HG03439 (cell line): Measurements from ENCODE around the gene CIDEB.
A peak's percentile ranks its signal among the peaks of the same experiment; 100 is the strongest.
"Not testable (repeated sequence)": the region's sequence is repeated elsewhere in the genome, so short reads cannot be mapped to it uniquely, and the experiment has no call there.

Experiments
- ATAC-seq: cut with Tn5 transposase; IDR thresholded peaks from one replicate; pipeline ENCODE4 v1.9.1; 2021; ENCODE audit warnings: mild to moderate bottlenecking, moderate library complexity; ENCODE audit not compliant: unreplicated experiment

CIDEB gene

GRCh38 chr14:24332268-24332993 is 24.7 kb upstream of the CIDEB start:
- ATAC-seq = peak; percentile 82

GRCh38 chr14:24331731-24332267 is 24.0 kb upstream of the CIDEB start:
- ATAC-seq = no peak

GRCh38 chr14:24330973-24331674 is 23.3 kb upstream of the CIDEB start:
- ATAC-seq = no peak

- ATAC-seq = no peak
These were observed 22.0 kb upstream of the CIDEB start for GRCh38 chr14:24329736-24330135.

- no peak for ATAC-seq
These were observed 21.4 kb upstream of the CIDEB start for GRCh38 chr14:24329073-24329663.

- ATAC-seq = not testable (repeated sequence)
These were observed 20.1 kb upstream of the CIDEB start for GRCh38 chr14:24327914-24328313.

- no peak for ATAC-seq
These were observed 19.5 kb upstream of the CIDEB start for GRCh38 chr14:24327303-24327702.

GRCh38 chr14:24325963-24326362 is 18.2 kb upstream of the CIDEB start:
- ATAC-seq = no peak

- no peak for ATAC-seq
These were observed 17.3 kb upstream of the CIDEB start for GRCh38 chr14:24325041-24325530.

GRCh38 chr14:24324024-24324423 is 16.2 kb upstream of the CIDEB start:
- ATAC-seq = no peak

GRCh38 chr14:24323341-24323740 is 15.6 kb upstream of the CIDEB start:
- ATAC-seq = no peak

- no peak for ATAC-seq
These were observed 14.9 kb upstream of the CIDEB start for GRCh38 chr14:24322672-24323071.

GRCh38 chr14:24321212-24321975 is 13.6 kb upstream of the CIDEB start:
- ATAC-seq = no peak

- no peak for ATAC-seq
These were observed 9.6 kb upstream of the CIDEB start for GRCh38 chr14:24317141-24317928.

GRCh38 chr14:24316597-24316950 is 8.8 kb upstream of the CIDEB start:
- no peak for ATAC-seq

GRCh38 chr14:24315807-24316596 is 8.2 kb upstream of the CIDEB start:
- ATAC-seq = no peak

- ATAC-seq = no peak
These were observed 7.5 kb upstream of the CIDEB start for GRCh38 chr14:24315243-24315806.

GRCh38 chr14:24314377-24315193 is 6.8 kb upstream of the CIDEB start:
- ATAC-seq = no peak
